ENCODE results near the gene KCTD19. TPM values are rescaled to one million over a fixed set of nuclear protein-coding genes. Genes with fewer than 3 reads are reported as not detected.
"Not testable (repeated sequence)": the region's sequence is repeated elsewhere in the genome, so short reads cannot be mapped to it uniquely, and the experiment has no call there.

The KCTD19 gene
- total RNA-seq, 1 experiment from 2014 or later: not detected

- no peaks in the 10 kb centered on the region for H3K27me3 ChIP-seq (ENCODE audit: low read length)
- H3K27ac ChIP-seq (ENCODE audit: low read length): no peak overlapping the region
- no peaks in the 10 kb centered on the region for H3K4me1 ChIP-seq (ENCODE audit: insufficient read depth, low read length)
- H3K9ac ChIP-seq (ENCODE audit: low read length): no peak overlapping the region
- TF ChIP-seq CTCF (conservative IDR thresholded peaks at IDR 0.05; ENCODE audit: low read depth, low read length): no peak
- no peak for TF ChIP-seq EZH2 (IDR thresholded peaks at IDR 0.05; ENCODE audit: low read length, unreplicated experiment)
- TF ChIP-seq EZH2phosphoT487 (IDR thresholded peaks at IDR 0.05; ENCODE audit: borderline replicate concordance, low read length): no peak
- no peaks in the 10 kb centered on the region for H3F3A ChIP-seq (ENCODE audit: low read length, unreplicated experiment)
- POLR2A ChIA-PET (ENCODE audit: unreplicated experiment): no interaction called here
- H3K4me3 ChIP-seq (ENCODE audit: low read length): no peak overlapping the region
- H3K79me2 ChIP-seq (ENCODE audit: low read length): no peaks in the 10 kb centered on the region
- H3K9me3 ChIP-seq (ENCODE audit: low read length): no peaks in the 10 kb centered on the region
- H3K4me2 ChIP-seq (ENCODE audit: low read length): no peak overlapping the region
- H2AFZ ChIP-seq (ENCODE audit: low read length): no peak overlapping the region
- intact Hi-C loops (cut with micrococcal nuclease): no loop called here
- no peaks in the 10 kb centered on the region for H4K20me1 ChIP-seq (ENCODE audit: low read length)
- DNase-seq: no peak
- ATAC-seq: no peak
- no peaks in the 10 kb centered on the region for H3K9me2 ChIP-seq (replicated peaks; ENCODE audit: low read length)
- H3K36me3 ChIP-seq (ENCODE audit: low read depth, low read length): no peaks in the 10 kb centered on the region
- CTCF ChIA-PET: no interaction called here
- BruUV-seq (replicated peaks): no TSS peak
Observed at GRCh38 chr16:67370661-67371060, 44.1 kb upstream of the KCTD19 start.

- no TSS peak for BruUV-seq (replicated peaks)
- no peaks in the 10 kb centered on the region for H4K20me1 ChIP-seq (ENCODE audit: low read length)
- no peaks in the 10 kb centered on the region for H3K36me3 ChIP-seq (ENCODE audit: low read depth, low read length)
- H3K27ac ChIP-seq (ENCODE audit: low read length): no peak overlapping the region
- intact Hi-C loops (cut with micrococcal nuclease): loop anchor here (2.0 kb wide), 1 partner anchor 18 kb away; no protein-coding TSS in a partner anchor
- DNase-seq (no peak), ATAC-seq (peak; percentile 49; the same call in 1 of the 2 replicates)
- no peak overlapping the region for H2AFZ ChIP-seq (ENCODE audit: low read length)
- H3K4me3 ChIP-seq (ENCODE audit: low read length): no peak overlapping the region
- no peaks in the 10 kb centered on the region for H3F3A ChIP-seq (ENCODE audit: low read length, unreplicated experiment)
- no peaks in the 10 kb centered on the region for H3K4me1 ChIP-seq (ENCODE audit: insufficient read depth, low read length)
- TF ChIP-seq EZH2 (IDR thresholded peaks at IDR 0.05; ENCODE audit: low read length, unreplicated experiment) (no peak), CTCF (conservative IDR thresholded peaks at IDR 0.05; ENCODE audit: low read depth, low read length) (no peak), EZH2phosphoT487 (IDR thresholded peaks at IDR 0.05; ENCODE audit: borderline replicate concordance, low read length) (no peak)
- H3K79me2 ChIP-seq (ENCODE audit: low read length): no peaks in the 10 kb centered on the region
- no peaks in the 10 kb centered on the region for H3K9me2 ChIP-seq (replicated peaks; ENCODE audit: low read length)
- H3K27me3 ChIP-seq (ENCODE audit: low read length): no peaks in the 10 kb centered on the region
- POLR2A ChIA-PET (ENCODE audit: unreplicated experiment): no interaction called here
- no peak overlapping the region for H3K4me2 ChIP-seq (ENCODE audit: low read length)
- CTCF ChIA-PET: interaction anchor here (0.8 kb wide), 1 partner anchor 104 kb away, joined by 3 read pairs; no protein-coding TSS in a partner anchor
- H3K9me3 ChIP-seq (ENCODE audit: low read length): no peaks in the 10 kb centered on the region
- no peak overlapping the region for H3K9ac ChIP-seq (ENCODE audit: low read length)
Observed at GRCh38 chr16:67364600-67365235, 38.2 kb upstream of the KCTD19 start.

GRCh38 chr16:67361038-67361437 is 34.5 kb upstream of the KCTD19 start:
- Histone ChIP-seq H3K9me2 (replicated peaks; ENCODE audit: low read length) (no peaks in the 10 kb centered on the region), H2AFZ (ENCODE audit: low read length) (no peak overlapping the region), H4K20me1 (ENCODE audit: low read length) (no peaks in the 10 kb centered on the region), H3K4me2 (ENCODE audit: low read length) (no peak overlapping the region), H3K4me3 (ENCODE audit: low read length) (no peak overlapping the region), H3K27me3 (ENCODE audit: low read length) (no peaks in the 10 kb centered on the region), H3K9ac (ENCODE audit: low read length) (no peak overlapping the region), H3F3A (ENCODE audit: low read length, unreplicated experiment) (no peaks in the 10 kb centered on the region), H3K79me2 (ENCODE audit: low read length) (no peaks in the 10 kb centered on the region), H3K27ac (ENCODE audit: low read length) (no peak overlapping the region), H3K9me3 (ENCODE audit: low read length) (no peaks in the 10 kb centered on the region), H3K4me1 (ENCODE audit: insufficient read depth, low read length) (no peaks in the 10 kb centered on the region), H3K36me3 (ENCODE audit: low read depth, low read length) (no peaks in the 10 kb centered on the region)
- BruUV-seq (replicated peaks): no TSS peak
- intact Hi-C loops (cut with micrococcal nuclease): no loop called here
- DNase-seq (no peak), ATAC-seq (no peak)
- TF ChIP-seq EZH2 (IDR thresholded peaks at IDR 0.05; ENCODE audit: low read length, unreplicated experiment): no peak
- no peak for TF ChIP-seq EZH2phosphoT487 (IDR thresholded peaks at IDR 0.05; ENCODE audit: borderline replicate concordance, low read length)
- no peak for TF ChIP-seq CTCF (conservative IDR thresholded peaks at IDR 0.05; ENCODE audit: low read depth, low read length)
- POLR2A ChIA-PET (ENCODE audit: unreplicated experiment): no interaction called here
- CTCF ChIA-PET: no interaction called here

- H3K4me2 ChIP-seq (ENCODE audit: low read length); H3K9me3 ChIP-seq (ENCODE audit: low read length); H4K20me1 ChIP-seq (ENCODE audit: low read length); DNase-seq; H3F3A ChIP-seq (ENCODE audit: low read length, unreplicated experiment); intact Hi-C loops (cut with micrococcal nuclease); ATAC-seq; H3K9me2 ChIP-seq (replicated peaks; ENCODE audit: low read length); H3K79me2 ChIP-seq (ENCODE audit: low read length); H3K36me3 ChIP-seq (ENCODE audit: low read depth, low read length); H3K27me3 ChIP-seq (ENCODE audit: low read length); BruUV-seq (replicated peaks); H3K4me3 ChIP-seq (ENCODE audit: low read length); CTCF ChIA-PET; H3K27ac ChIP-seq (ENCODE audit: low read length); H3K9ac ChIP-seq (ENCODE audit: low read length); POLR2A ChIA-PET (ENCODE audit: unreplicated experiment); H3K4me1 ChIP-seq (ENCODE audit: insufficient read depth, low read length); H2AFZ ChIP-seq (ENCODE audit: low read length): not testable (repeated sequence)
Observed at GRCh38 chr16:67359540-67360269, 33.2 kb upstream of the KCTD19 start.

Measured in PC-3 (cell line).